ENCODE measurements around the gene TBC1D10A. TPM values are rescaled to one million over a fixed set of nuclear protein-coding genes. Genes with fewer than 3 reads are reported as not detected.

The TBC1D10A gene
- polyA plus RNA-seq: 10 to 100 TPM; 46.2 to 59.9 (median 49.2) TPM

- H3K9me3 Mint-ChIP-seq: no peaks in the 10 kb centered on the region
- H3K4me1 Mint-ChIP-seq: peaks cover 46 to 48% of the 10 kb centered on the region in 2 donors
- H3K36me3 Mint-ChIP-seq: peaks cover 3 to 8% (median 7%) of the 10 kb centered on the region in 3 donors
- peak; percentile 85 to 89 (median 89) for DNase-seq
- H3K27ac Mint-ChIP-seq: peak within 1 kb of the TSS; percentile 80 to 91 (median 90)
- H3K4me3 Mint-ChIP-seq: peak within 1 kb of the TSS; percentile 87 to 90 (median 88)
- H3K27me3 Mint-ChIP-seq (ENCODE audit: low read depth in 3 of 3): peaks cover 2 to 6% (median 2%) of the 10 kb centered on the region in 3 donors
Measured at GRCh38 chr22:30326706-30327362, at the start of gene TBC1D10A. Gene TBC1D10A, minus strand, starts transcription at chr22:30326941. Its CDS starts 60 bp downstream, at chr22:30326881.

GRCh38 chr22:30375312-30375849, 48.6 kb upstream of the TBC1D10A start:
- Mint-ChIP-seq H3K9me3 (no peaks in the 10 kb centered on the region), H3K27ac (no peak overlapping the region), H3K36me3 (peaks cover 0 to 4% (median 0%) of the 10 kb centered on the region in 3 donors), H3K27me3 (ENCODE audit: low read depth in 3 of 3) (peaks cover 0 to 7% (median 2%) of the 10 kb centered on the region in 3 donors), H3K4me1 (no peaks in the 10 kb centered on the region), H3K4me3 (no peak overlapping the region)
- DNase-seq: no peak

- no peak overlapping the region for H3K27ac Mint-ChIP-seq
- peaks cover 0 to 4% (median 0%) of the 10 kb centered on the region in 3 donors for H3K36me3 Mint-ChIP-seq
- no peak for DNase-seq
- no peaks in the 10 kb centered on the region for H3K9me3 Mint-ChIP-seq
- no peak overlapping the region for H3K4me3 Mint-ChIP-seq
- peaks cover 0 to 7% (median 2%) of the 10 kb centered on the region in 3 donors for H3K27me3 Mint-ChIP-seq (ENCODE audit: low read depth in 3 of 3)
- no peaks in the 10 kb centered on the region for H3K4me1 Mint-ChIP-seq
Measured at GRCh38 chr22:30373331-30374325, 46.9 kb upstream of the TBC1D10A start.

GRCh38 chr22:30372915-30373314, 46.2 kb upstream of the TBC1D10A start:
- Mint-ChIP-seq H3K27ac (no peak overlapping the region), H3K4me3 (no peak overlapping the region), H3K36me3 (peaks cover 0 to 7% (median 0%) of the 10 kb centered on the region in 3 donors), H3K27me3 (ENCODE audit: low read depth in 3 of 3) (peaks cover 0 to 7% (median 2%) of the 10 kb centered on the region in 3 donors), H3K4me1 (no peaks in the 10 kb centered on the region), H3K9me3 (no peaks in the 10 kb centered on the region)
- no peak for DNase-seq

- Mint-ChIP-seq H3K27ac (no peak overlapping the region), H3K4me3 (no peak overlapping the region), H3K36me3 (peaks cover 0 to 6% (median 0%) of the 10 kb centered on the region in 3 donors)
Measured at GRCh38 chr22:30371981-30372380, 45.2 kb upstream of the TBC1D10A start.

GRCh38 chr22:30371321-30371720, 44.6 kb upstream of the TBC1D10A start:
- Mint-ChIP-seq H3K4me1 (no peaks in the 10 kb centered on the region), H3K27me3 (ENCODE audit: low read depth in 3 of 3) (peaks cover 0 to 7% (median 0%) of the 10 kb centered on the region in 3 donors), H3K4me3 (no peak overlapping the region), H3K9me3 (no peaks in the 10 kb centered on the region), H3K36me3 (peaks cover 0 to 6% (median 2%) of the 10 kb centered on the region in 3 donors), H3K27ac (no peak overlapping the region)
- DNase-seq: no peak

More at GRCh38 chr22:30371981-30372380, 45.2 kb upstream of the TBC1D10A start:
- Mint-ChIP-seq H3K4me1 (no peaks in the 10 kb centered on the region), H3K9me3 (no peaks in the 10 kb centered on the region), H3K27me3 (ENCODE audit: low read depth in 3 of 3) (peaks cover 0 to 7% (median 0%) of the 10 kb centered on the region in 3 donors)
- DNase-seq: no peak

- peaks cover 0 to 6% (median 3%) of the 10 kb centered on the region in 3 donors for H3K36me3 Mint-ChIP-seq
- no peaks in the 10 kb centered on the region for H3K9me3 Mint-ChIP-seq
- peaks cover 0 to 7% (median 0%) of the 10 kb centered on the region in 3 donors for H3K27me3 Mint-ChIP-seq (ENCODE audit: low read depth in 3 of 3)
- DNase-seq: no peak
- H3K4me3 Mint-ChIP-seq: no peak overlapping the region
- H3K4me1 Mint-ChIP-seq: no peaks in the 10 kb centered on the region
- no peak overlapping the region for H3K27ac Mint-ChIP-seq
Measured at GRCh38 chr22:30370641-30371230, 44.0 kb upstream of the TBC1D10A start.

GRCh38 chr22:30368420-30368819, 41.7 kb upstream of the TBC1D10A start:
- H3K36me3 Mint-ChIP-seq: peaks cover 0 to 9% (median 3%) of the 10 kb centered on the region in 3 donors
- no peak for DNase-seq
- no peaks in the 10 kb centered on the region for H3K9me3 Mint-ChIP-seq
- no peaks in the 10 kb centered on the region for H3K4me1 Mint-ChIP-seq
- peaks cover 0 to 5% (median 0%) of the 10 kb centered on the region in 3 donors for H3K27me3 Mint-ChIP-seq (ENCODE audit: low read depth in 3 of 3)
- no peak overlapping the region for H3K27ac Mint-ChIP-seq
- no peak overlapping the region for H3K4me3 Mint-ChIP-seq

- peaks cover 0 to 9% (median 3%) of the 10 kb centered on the region in 3 donors for H3K36me3 Mint-ChIP-seq
Measured at GRCh38 chr22:30365891-30366290, 39.1 kb upstream of the TBC1D10A start.

GRCh38 chr22:30362651-30363281, 36.0 kb upstream of the TBC1D10A start:
- no peak overlapping the region for H3K27ac Mint-ChIP-seq

More at GRCh38 chr22:30365891-30366290, 39.1 kb upstream of the TBC1D10A start:
- H3K4me1 Mint-ChIP-seq: no peaks in the 10 kb centered on the region
- DNase-seq: no peak
- no peaks in the 10 kb centered on the region for H3K9me3 Mint-ChIP-seq
- no peak overlapping the region for H3K27ac Mint-ChIP-seq
- peaks cover 0 to 1% (median 0%) of the 10 kb centered on the region in 3 donors for H3K27me3 Mint-ChIP-seq (ENCODE audit: low read depth in 3 of 3)
- H3K4me3 Mint-ChIP-seq: no peak overlapping the region

GRCh38 chr22:30361916-30362650, 35.3 kb upstream of the TBC1D10A start:
- Mint-ChIP-seq H3K4me1 (peaks cover 8 to 9% of the 10 kb centered on the region in 2 donors), H3K4me3 (no peak overlapping the region), H3K9me3 (no peaks in the 10 kb centered on the region), H3K27me3 (ENCODE audit: low read depth in 3 of 3) (peaks cover 0 to 4% (median 2%) of the 10 kb centered on the region in 3 donors), H3K27ac (no peak overlapping the region), H3K36me3 (peaks cover 0 to 3% (median 3%) of the 10 kb centered on the region in 3 donors)
- no peak for DNase-seq

More at GRCh38 chr22:30362651-30363281, 36.0 kb upstream of the TBC1D10A start:
- no peak for DNase-seq
- Mint-ChIP-seq H3K9me3 (no peaks in the 10 kb centered on the region), H3K4me3 (no peak overlapping the region), H3K36me3 (peaks cover 0 to 3% (median 3%) of the 10 kb centered on the region in 3 donors), H3K27me3 (ENCODE audit: low read depth in 3 of 3) (no peaks in the 10 kb centered on the region), H3K4me1 (peaks cover 4 to 5% of the 10 kb centered on the region in 2 donors)

- Mint-ChIP-seq H3K4me3 (peak overlapping the region in 2 of 5 donors; percentile 70 to 84), H3K27me3 (ENCODE audit: low read depth in 3 of 3) (peaks cover 0 to 9% (median 4%) of the 10 kb centered on the region in 3 donors), H3K36me3 (peaks cover 0 to 6% (median 5%) of the 10 kb centered on the region in 3 donors), H3K9me3 (no peaks in the 10 kb centered on the region), H3K27ac (peak overlapping the region in 4 of 6 donors; percentile 6 to 81 (median 43)), H3K4me1 (peaks cover 39 to 43% of the 10 kb centered on the region in 2 donors)
- no peak for DNase-seq
Measured at GRCh38 chr22:30358541-30358940, 31.8 kb upstream of the TBC1D10A start.

Measured in immature natural killer cell (primary cell).